Inflammatory macrophage treated with lipopolysaccharide for 1 hour (primary cell): ENCODE results near the gene BCL6B.
"Not testable (repeated sequence)": the region's sequence is repeated elsewhere in the genome, so short reads cannot be mapped to it uniquely, and the experiment has no call there.

Experiments used
- DNase-seq, 2 donors: peaks; one replicate each; pipeline ENCODE4 v3.0.0-alpha.2; 2020 to 2022

The BCL6B gene, protein sequence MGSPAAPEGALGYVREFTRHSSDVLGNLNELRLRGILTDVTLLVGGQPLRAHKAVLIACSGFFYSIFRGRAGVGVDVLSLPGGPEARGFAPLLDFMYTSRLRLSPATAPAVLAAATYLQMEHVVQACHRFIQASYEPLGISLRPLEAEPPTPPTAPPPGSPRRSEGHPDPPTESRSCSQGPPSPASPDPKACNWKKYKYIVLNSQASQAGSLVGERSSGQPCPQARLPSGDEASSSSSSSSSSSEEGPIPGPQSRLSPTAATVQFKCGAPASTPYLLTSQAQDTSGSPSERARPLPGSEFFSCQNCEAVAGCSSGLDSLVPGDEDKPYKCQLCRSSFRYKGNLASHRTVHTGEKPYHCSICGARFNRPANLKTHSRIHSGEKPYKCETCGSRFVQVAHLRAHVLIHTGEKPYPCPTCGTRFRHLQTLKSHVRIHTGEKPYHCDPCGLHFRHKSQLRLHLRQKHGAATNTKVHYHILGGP

GRCh38 chr17:7022781-7023571, at the start of gene BCL6B:
TSS of gene BCL6B (plus strand) at chr17:7023050. CDS start at chr17:7023672, 622 bp downstream.
- DNase-seq, result no peak

DNA sequence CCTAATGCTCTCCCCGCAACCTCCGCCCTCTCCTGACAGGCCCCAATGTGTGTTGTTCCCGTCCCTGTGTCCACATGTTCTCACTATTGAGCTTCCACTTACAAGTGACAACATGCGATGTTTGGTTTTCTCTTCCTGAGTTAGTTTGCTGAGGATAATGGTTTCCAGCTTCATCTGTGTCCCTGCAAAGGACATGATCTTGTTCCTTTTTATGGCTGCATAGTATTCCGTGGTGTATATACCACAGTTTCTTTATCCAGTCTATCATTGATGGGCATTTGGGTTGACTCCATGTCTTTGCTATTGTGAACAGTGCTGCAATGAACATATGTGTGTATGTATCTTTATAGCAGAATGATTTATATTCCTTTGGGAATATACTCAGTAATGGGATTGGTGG, 43.4 kb upstream of the BCL6B start:
- DNase-seq, result not testable (repeated sequence)

GRCh38 chr17:6981426-6981825, 41.4 kb upstream of the BCL6B start:
- no peak for DNase-seq

DNA sequence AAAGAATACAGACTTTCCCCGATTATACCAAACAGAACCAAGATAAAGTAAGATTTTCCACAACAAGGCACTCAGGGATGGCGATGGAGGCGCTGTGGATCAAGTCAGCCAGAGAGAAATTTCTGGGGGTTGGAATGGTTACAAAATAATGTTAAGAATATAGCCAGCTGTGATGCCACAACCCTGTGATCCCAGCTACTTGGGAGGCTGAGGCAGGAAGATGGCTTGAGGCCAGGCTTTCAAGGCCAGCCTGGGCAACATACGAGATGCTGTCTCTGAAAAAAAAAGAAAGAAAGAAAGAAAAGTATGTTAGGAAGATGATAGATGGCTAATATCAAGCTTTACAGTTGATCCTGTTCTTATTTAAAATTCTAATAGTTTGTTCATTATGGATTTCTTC, 37.6 kb upstream of the BCL6B start:
- no peak for DNase-seq

GRCh38 chr17:6986676-6987075, 36.2 kb upstream of the BCL6B start:
- no peak for DNase-seq

DNA sequence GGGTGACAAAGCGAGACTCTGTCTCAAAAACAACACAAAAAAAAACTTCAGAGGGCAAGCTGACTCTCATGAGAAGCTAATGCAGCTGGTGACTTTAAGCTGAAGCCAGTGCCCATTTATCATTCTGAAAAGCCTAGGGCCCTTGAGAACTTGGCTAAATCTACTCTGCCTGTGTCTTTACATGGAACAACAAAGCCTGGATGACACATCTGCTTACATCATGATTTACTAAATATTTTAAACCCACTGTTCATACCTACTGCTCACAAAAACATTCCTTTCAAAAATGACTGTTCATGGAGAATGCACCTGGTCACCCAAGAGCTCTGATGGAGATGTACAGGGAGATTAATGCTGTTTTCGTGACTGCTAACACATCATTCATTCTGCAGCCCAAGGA, 33.1 kb upstream of the BCL6B start:
- no peak for DNase-seq

- not testable (repeated sequence) for DNase-seq
Measured at GRCh38 chr17:6993613-6994056, 29.2 kb upstream of the BCL6B start.

DNA sequence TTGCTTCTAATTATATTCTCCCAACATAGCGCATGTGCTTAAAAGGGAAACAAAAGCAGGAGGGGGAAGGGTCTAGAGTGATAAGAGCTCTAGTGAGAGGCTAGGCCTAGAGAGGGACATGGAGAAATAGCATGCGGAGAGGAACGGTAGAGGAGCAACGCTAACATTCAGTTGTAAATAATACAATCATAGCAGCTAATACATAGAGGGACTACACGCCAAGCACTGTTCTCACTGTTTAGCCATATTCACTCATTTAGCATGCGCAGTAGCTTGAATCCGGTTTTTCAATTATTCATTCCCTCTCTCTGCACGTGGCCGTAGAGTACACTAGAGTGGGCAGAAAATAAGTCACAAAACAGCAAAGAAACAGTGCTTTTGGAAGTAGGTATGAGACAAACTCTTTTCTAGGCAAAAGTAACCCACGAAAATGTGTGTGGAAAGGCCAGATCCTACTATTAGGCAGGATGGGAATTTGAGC, 28.7 kb upstream of the BCL6B start:
- DNase-seq, result no peak

GRCh38 chr17:6994666-6995256, 28.1 kb upstream of the BCL6B start:
- DNase-seq, result no peak

DNA sequence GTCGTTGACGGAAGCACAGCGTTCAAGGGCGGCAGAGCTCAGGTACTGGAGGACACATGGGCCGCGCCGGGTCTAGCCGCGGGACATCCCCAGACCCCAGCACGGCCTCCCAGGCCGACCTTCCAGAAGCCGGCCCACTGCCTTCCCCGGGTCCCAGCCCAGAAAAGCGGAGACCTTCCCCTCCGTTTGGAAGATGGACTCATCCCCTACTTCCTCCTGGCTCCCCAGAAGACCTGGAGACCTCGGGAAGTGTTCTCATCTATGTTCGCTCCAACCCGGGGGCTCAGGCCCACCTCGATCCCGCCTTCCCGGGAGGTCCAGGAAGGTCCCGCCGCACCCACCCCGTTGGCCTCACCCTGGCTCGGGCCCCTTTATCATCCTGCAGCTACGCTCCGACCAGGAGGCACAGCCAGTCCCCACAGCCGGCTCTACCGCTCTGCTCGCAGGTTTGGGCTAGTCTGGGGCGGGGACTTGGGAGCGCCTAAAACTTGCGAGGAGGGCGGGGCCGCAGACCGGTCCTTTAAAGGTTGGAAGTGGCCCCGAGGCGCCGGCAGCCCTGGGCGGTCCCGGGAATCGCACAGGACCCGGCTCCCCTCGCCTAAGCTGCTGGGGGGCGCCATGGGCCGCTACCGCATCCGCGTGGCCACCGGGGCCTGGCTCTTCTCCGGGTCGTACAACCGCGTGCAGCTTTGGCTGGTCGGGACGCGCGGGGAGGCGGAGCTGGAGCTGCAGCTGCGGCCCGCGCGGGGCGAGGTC, 27.2 kb upstream of the BCL6B start, which contains the start of gene ALOX12:
Gene ALOX12 (plus strand): TSS at position 550 of the 756 bp plus-strand sequence. CDS start 69 bp downstream, at position 619.
- DNase-seq, result no peak

- no peak for DNase-seq
Measured at GRCh38 chr17:6996256-6997011, 26.4 kb upstream of the BCL6B start.

- DNase-seq, result no peak
Measured at GRCh38 chr17:6997171-6997570, 25.7 kb upstream of the BCL6B start.

DNA sequence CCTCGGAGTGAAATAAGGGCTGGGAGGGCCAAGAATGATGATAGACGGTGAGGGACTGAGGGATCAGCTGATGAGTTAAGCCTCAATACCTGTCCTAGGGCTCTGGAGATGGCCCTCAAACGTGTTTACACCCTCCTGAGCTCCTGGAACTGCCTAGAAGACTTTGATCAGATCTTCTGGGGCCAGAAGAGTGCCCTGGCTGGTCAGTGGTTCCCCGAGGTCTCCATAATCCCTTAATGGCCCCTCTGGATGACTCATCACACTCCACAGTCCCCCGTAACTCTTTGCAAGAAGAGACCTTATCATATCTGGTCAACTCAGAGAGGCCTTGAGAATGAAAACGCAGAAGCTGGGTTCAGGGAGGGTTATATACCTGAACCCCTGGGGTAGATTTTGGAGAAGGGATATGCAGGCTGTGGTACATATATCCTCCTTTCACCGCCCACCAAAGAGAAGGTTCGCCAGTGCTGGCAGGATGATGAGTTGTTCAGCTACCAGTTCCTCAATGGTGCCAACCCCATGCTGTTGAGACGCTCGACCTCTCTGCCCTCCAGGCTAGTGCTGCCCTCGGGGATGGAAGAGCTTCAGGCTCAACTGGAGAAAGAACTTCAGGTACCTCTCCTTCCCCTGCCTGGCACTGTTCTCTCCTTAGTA, 23.9 kb upstream of the BCL6B start:
- DNase-seq, result no peak

DNA sequence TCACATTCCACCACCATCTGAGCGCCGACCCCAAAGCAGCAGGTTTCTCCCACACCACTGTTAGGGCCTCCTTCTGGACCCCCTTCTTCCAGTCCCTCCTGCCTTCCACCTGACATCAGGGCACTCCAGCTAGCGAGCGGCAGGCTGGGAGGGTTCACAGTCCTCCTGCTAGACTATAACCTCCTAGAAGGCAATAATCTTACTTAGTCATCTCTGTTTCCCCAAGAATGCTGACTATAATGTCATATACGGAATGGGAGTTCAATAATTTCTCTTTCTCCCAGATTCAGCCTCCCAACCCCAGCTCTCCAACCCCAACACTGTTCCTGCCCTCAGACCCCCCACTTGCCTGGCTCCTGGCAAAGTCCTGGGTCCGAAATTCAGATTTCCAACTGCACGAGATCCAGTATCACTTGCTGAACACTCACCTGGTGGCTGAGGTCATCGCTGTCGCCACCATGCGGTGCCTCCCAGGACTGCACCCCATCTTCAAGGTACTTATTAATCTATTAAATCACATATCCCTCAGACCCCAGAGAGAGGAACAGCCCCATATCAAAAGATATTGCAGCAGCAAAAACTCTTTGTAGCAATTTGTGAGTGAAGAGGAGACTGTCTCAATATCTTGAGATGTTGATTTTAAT, 21.4 kb upstream of the BCL6B start:
- peak in 1 of 2 donors; percentile 41 for DNase-seq

- no peak for DNase-seq
Measured at GRCh38 chr17:7002288-7003047, 20.4 kb upstream of the BCL6B start.

DNA sequence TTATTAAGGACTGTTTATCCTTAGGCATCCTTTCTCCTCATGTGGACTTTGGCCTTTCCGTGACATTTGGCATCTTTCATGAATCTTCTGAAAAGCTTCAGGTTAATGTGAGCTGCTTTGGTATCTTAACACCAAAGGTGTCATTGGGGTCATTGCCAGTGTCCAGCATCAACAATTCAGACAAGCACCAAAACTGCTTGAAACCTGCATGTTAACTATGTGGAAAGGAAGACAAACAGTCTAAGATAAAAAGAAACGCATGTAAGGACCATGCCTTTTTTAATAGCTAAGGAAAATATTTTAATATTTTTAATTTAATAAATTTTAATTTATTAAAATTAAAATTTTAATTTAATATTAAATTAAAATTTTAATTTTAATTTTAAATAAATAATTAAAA, 19.1 kb upstream of the BCL6B start:
- DNase-seq, result no peak

DNA sequence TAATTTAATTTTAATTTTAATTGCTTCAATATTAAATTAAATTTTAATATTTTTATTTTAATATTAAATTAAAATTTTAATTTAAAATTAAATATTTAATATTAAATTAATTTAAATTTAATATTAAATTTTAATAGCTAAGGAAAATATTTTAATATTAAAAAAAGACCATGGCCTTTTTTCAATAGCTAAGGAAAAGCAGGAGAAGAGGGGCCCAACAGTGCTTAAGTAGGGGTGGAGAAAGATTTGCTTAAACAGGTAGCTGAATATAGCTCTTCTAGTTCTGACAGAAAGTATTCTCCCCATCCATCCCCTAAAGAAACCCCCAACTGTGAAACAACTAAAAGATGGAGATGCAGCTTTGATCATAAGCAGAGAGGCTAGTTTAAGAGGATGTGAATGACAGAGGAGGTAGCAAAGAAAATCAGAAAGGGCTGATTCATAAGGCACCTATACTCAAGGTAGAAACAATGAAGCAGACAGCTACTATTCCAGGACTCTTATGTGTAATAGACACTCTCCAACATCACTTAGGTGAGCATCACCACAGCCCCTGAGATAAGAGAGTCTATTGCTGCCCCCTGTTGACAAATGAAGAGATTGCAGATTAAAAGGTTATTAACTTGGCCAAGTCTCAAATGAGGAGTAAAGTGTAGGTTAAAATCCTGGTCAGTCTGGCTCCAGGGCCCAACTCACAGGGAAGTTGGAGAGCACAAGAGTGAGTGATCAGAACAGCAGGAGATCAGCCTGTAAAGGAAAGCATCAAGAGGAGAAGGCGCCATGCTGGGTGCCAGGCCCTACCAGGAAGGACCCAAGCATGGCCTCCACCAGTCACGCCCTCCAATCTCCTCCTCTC, 18.2 kb upstream of the BCL6B start:
- DNase-seq, result peak; percentile 45 to 95

GRCh38 chr17:7005716-7006115, 17.1 kb upstream of the BCL6B start:
- no peak for DNase-seq

DNA sequence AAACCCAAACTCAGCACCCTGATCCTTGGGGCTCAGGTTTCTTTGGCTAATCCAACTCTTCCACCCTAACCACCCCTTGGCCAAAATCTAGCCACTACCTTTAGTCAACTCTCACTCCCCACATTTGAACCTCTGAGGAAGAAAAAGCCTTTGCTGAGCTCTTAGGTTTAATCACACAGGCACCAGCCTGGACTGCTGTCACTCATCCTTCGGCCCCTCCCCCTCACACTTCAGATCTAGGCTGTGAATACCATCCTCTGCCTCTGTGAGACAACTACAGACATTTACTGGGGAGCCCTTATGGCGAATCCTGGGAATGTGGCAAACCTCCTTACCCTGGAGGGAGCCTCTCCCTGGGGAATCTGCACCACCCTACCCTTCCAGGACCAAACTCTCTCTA, 15.7 kb upstream of the BCL6B start:
- DNase-seq, result no peak
